Caco-2 (cell line): ENCODE results near the gene CA12. TPM values are rescaled to one million over a fixed set of nuclear protein-coding genes. Genes with fewer than 3 reads are reported as not detected.

ENCODE experiments used
- BruUV-seq: library from RNA; stranded (reverse); fragments of 400-500 nt; replicated peaks from 2 replicates; lab custom pipeline; 2021; lab: Mats Ljungman, UMichigan
- CTCF ChIA-PET: fragments of 300-600 bp; sonication (Branson Sonifier 250); formaldehyde crosslinking; loops from one replicate; lab custom pipeline; 2022; ENCODE audit warnings: antibody characterized with exemption; lab: Charles Lee
- POLR2A ChIA-PET: fragments of 300-600 bp; sonication (Branson Sonifier 250); formaldehyde crosslinking; loops from one replicate; lab custom pipeline; 2022; ENCODE audit warnings: antibody characterized with exemption; lab: Charles Lee
- DNase-seq, 2 experiments: peaks; one replicate each; pipeline versions ENCODE4 v3.0.0 to v3.0.0-alpha.2; 2020 to 2022
- H3K27me3 ChIP-seq: replicated peaks from 2 replicates; pipeline ENCODE4 v1.6.0; 2011; ENCODE audit warnings: low read length; ENCODE audit not compliant: control insufficient read depth, insufficient read depth
- H3K36me3 ChIP-seq: 2 replicates; pipeline ENCODE4 v1.5.1; 2011; ENCODE audit warnings: low read length; ENCODE audit not compliant: control insufficient read depth, insufficient read depth
- H3K4me1 ChIP-seq: fragments of 250-450 bp; sonication (Bioruptor Pico); 2 replicates; pipeline ENCODE4 v1.5.1; 2020; ENCODE audit warnings: mild to moderate bottlenecking
- H3K4me3 ChIP-seq: 2 replicates; pipeline ENCODE4 v1.5.1; 2011; ENCODE audit warnings: low read depth, mild to moderate bottlenecking, control low read depth, low read length
- H3K9me3 ChIP-seq: fragments of 250-450 bp; sonication (Bioruptor Pico); 2 replicates; pipeline ENCODE4 v1.5.1; 2020; ENCODE audit warnings: mild to moderate bottlenecking, moderate library complexity
- H3K27ac Mint-ChIP-seq: one replicate; pipeline ENCODE4 v1.8.0; 2022; ENCODE audit warnings: mixed read lengths; ENCODE audit not compliant: unreplicated experiment
- H3K27me3 Mint-ChIP-seq: one replicate; pipeline ENCODE4 v1.8.0; 2022; ENCODE audit warnings: mixed read lengths; ENCODE audit not compliant: insufficient read depth, unreplicated experiment
- H3K36me3 Mint-ChIP-seq: one replicate; pipeline ENCODE4 v1.8.0; 2022; ENCODE audit warnings: mild to moderate bottlenecking, mixed read lengths; ENCODE audit not compliant: insufficient read depth, unreplicated experiment
- H3K4me1 Mint-ChIP-seq: one replicate; pipeline ENCODE4 v1.8.0; 2022; ENCODE audit warnings: low read depth, mixed read lengths; ENCODE audit not compliant: unreplicated experiment
- H3K4me3 Mint-ChIP-seq: one replicate; pipeline ENCODE4 v1.8.0; 2022; ENCODE audit warnings: mild to moderate bottlenecking, moderate library complexity, mixed read lengths; ENCODE audit not compliant: unreplicated experiment
- H3K9me3 Mint-ChIP-seq: one replicate; pipeline ENCODE4 v1.8.0; 2022; ENCODE audit warnings: mixed read lengths; ENCODE audit not compliant: unreplicated experiment
- intact Hi-C: fragments of 100-400 bp; cut with micrococcal nuclease; formaldehyde crosslinking; loops from one replicate; pipeline ENCODE4 v1.10.0; 2022; ENCODE audit not compliant: unreplicated experiment
- total RNA-seq: library from RNA; stranded (reverse); gene quantifications from 2 replicates; pipeline ENCODE4 v1.2.3, GENCODE V29; 2022
- TF ChIP-seq, protein P1 (sequence below), 2 experiments: fragments of 200-600 bp in 1 of 2; IDR thresholded peaks; 1 replicate in 1 of 2; 2 replicates in 1 of 2; pipeline versions ENCODE4 v1.5.1 to v1.8.0; 2011 to 2022; ENCODE audit warnings: antibody characterized with exemption in 1 of 2, control low read depth in 1 of 2, inconsistent platforms in 1 of 2, low read depth in 1 of 2, low read length in 1 of 2, mild to moderate bottlenecking in 1 of 2, moderate library complexity in 1 of 2; ENCODE audit not compliant: insufficient read depth in 1 of 2, severe bottlenecking in 1 of 2, unreplicated experiment in 1 of 2

Gene CA12
- total RNA-seq, 1 experiment from 2014 or later = 1.0 TPM

DNA sequence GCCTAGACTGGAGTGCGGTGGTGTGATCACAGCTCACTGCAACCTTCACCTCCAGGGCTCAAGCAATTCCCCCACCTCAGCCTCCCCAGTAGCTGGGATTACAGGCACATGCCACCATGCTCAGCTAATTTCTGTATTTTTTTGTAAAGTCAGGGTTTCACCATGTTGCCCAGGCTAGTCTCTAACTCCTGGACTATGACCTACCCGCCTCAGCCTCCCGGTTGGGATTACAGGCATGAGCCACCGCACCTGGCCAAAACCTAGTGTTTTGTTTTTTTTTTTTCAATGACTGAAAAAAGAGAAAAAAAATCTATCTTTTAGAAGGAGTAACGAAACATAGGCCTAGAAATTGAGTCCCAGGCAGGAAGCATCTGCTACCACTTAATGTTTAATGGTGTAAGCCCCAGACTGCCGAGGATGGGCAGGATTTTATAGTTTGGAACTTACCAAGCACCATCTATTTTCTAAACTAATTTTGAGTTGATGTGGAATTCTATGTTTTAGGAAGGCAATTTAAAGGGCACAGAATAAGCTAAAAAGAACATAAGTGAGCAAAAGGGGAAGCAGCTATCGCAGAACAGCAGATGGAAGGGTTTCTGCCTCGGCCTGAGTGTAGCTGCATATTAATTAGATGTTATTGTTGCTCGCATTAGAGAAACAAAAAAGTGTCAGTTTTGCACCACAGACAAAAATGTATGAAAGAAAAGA is 24.2 kb upstream of the CA12 start:
- DNase-seq = no peak
- H3K36me3 ChIP-seq = no peaks in the 10 kb centered on the region
- no peaks in the 10 kb centered on the region for H3K36me3 Mint-ChIP-seq
- no peaks in the 10 kb centered on the region for H3K4me1 ChIP-seq
- no peaks in the 10 kb centered on the region for H3K27me3 Mint-ChIP-seq
- no peak overlapping the region for H3K4me3 Mint-ChIP-seq
- POLR2A ChIA-PET = no interaction called here
- intact Hi-C loops = loop anchor here (10.0 kb wide), 1 partner anchor 361 kb away; the partner anchor contains the start of gene TPM1
- H3K27ac Mint-ChIP-seq = no peak overlapping the region
- no peak overlapping the region for H3K4me3 ChIP-seq
- TF ChIP-seq, protein P1, sequence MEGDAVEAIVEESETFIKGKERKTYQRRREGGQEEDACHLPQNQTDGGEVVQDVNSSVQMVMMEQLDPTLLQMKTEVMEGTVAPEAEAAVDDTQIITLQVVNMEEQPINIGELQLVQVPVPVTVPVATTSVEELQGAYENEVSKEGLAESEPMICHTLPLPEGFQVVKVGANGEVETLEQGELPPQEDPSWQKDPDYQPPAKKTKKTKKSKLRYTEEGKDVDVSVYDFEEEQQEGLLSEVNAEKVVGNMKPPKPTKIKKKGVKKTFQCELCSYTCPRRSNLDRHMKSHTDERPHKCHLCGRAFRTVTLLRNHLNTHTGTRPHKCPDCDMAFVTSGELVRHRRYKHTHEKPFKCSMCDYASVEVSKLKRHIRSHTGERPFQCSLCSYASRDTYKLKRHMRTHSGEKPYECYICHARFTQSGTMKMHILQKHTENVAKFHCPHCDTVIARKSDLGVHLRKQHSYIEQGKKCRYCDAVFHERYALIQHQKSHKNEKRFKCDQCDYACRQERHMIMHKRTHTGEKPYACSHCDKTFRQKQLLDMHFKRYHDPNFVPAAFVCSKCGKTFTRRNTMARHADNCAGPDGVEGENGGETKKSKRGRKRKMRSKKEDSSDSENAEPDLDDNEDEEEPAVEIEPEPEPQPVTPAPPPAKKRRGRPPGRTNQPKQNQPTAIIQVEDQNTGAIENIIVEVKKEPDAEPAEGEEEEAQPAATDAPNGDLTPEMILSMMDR (IDR thresholded peaks at IDR 0.05; ENCODE audit: insufficient read depth in 1 of 2, low read depth in 1 of 2, low read length in 1 of 2, severe bottlenecking in 1 of 2, unreplicated experiment in 1 of 2) = no peak
- CTCF ChIA-PET = no interaction called here
- BruUV-seq = no TSS peak
- no peaks in the 10 kb centered on the region for H3K4me1 Mint-ChIP-seq
- no peaks in the 10 kb centered on the region for H3K27me3 ChIP-seq
- H3K9me3 ChIP-seq = no peaks in the 10 kb centered on the region
- H3K9me3 Mint-ChIP-seq = no peaks in the 10 kb centered on the region

DNA sequence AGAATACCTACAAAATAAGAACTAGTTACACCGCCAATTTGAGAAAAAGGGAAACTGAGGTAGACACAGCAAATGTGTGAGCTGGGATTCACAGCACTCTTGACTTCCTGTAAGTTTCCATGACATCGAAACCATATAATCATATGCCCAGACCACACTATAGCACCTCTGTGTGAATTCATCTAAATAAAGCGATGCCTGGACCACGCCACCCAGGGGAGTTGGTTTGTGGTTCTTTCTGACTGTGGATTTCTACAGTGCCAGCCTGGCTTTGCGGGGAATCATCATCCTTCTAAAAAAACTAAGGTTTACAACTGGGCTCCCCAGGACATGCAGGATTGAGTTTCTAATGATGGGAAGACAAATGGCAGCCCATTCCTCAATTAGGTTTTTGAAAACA is 23.5 kb upstream of the CA12 start:
- Histone ChIP-seq H3K27me3 (no peaks in the 10 kb centered on the region), H3K36me3 (no peaks in the 10 kb centered on the region), H3K4me3 (no peak overlapping the region), H3K4me1 (no peaks in the 10 kb centered on the region), H3K9me3 (no peaks in the 10 kb centered on the region)
- DNase-seq = no peak
- Mint-ChIP-seq H3K4me3 (no peak overlapping the region), H3K36me3 (no peaks in the 10 kb centered on the region), H3K27me3 (no peaks in the 10 kb centered on the region), H3K4me1 (no peaks in the 10 kb centered on the region), H3K9me3 (no peaks in the 10 kb centered on the region), H3K27ac (no peak overlapping the region)
- intact Hi-C loops = loop anchor here (10.0 kb wide), 1 partner anchor 360 kb away; the partner anchor contains the start of gene TPM1
- TF ChIP-seq, protein P1 (IDR thresholded peaks at IDR 0.05; ENCODE audit: insufficient read depth in 1 of 2, low read depth in 1 of 2, low read length in 1 of 2, severe bottlenecking in 1 of 2, unreplicated experiment in 1 of 2) = no peak
- no TSS peak for BruUV-seq
- ChIA-PET POLR2A (no interaction called here), CTCF (no interaction called here)

DNA sequence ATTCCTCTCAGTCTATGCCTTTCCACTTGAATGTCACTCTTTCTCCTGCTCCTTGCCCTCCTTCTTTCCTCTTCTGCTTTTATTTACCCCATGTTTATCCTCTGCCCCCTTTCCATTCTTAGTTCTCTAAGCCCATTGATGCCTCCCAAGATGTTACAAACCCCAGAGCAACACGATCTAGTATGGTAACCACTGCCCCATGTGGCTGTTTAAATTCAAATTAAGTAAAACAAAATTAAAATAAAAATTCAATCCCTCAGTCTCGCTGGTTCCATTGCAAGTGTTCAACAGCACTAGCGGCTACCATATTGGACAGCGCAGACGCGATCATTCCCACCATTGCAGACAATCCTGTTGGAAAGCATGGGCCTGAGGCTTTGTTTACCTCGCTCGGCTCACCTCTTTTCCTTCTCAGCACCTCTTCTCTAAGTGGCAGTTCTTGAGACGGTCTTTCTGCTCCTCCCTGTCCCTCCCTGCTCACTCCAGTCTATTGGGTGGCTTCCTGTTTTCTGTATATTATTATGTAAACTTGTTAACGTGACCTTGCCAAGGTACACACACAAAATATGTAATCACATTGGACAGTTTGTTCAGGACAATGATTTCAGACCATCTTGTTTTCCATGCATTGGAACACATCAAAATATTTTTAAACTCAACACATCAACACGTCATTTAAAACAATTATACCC is 21.8 kb upstream of the CA12 start:
- no peaks in the 10 kb centered on the region for H3K27me3 ChIP-seq
- H3K9me3 ChIP-seq = no peaks in the 10 kb centered on the region
- no peaks in the 10 kb centered on the region for H3K9me3 Mint-ChIP-seq
- TF ChIP-seq, protein P1 (IDR thresholded peaks at IDR 0.05; ENCODE audit: insufficient read depth in 1 of 2, low read depth in 1 of 2, low read length in 1 of 2, severe bottlenecking in 1 of 2, unreplicated experiment in 1 of 2) = no peak
- DNase-seq = no peak
- H3K27me3 Mint-ChIP-seq = no peaks in the 10 kb centered on the region
- POLR2A ChIA-PET = interaction anchor here (0.6 kb wide), 2 partner anchors 15 to 101 kb away, joined by 3 to 4 read pairs; no protein-coding TSS in a partner anchor
- no peak overlapping the region for H3K27ac Mint-ChIP-seq
- H3K4me1 Mint-ChIP-seq = no peaks in the 10 kb centered on the region
- no peak overlapping the region for H3K4me3 Mint-ChIP-seq
- no peaks in the 10 kb centered on the region for H3K36me3 ChIP-seq
- BruUV-seq = no TSS peak
- CTCF ChIA-PET = interaction anchor here (0.6 to 1.0 kb wide), 6 partner anchors 56 to 257 kb away, joined by 3 to 10 read pairs (median 4); partner anchors contain the start of gene RPS27L
- H3K4me3 ChIP-seq = no peak overlapping the region
- intact Hi-C loops = loop anchor here (1.0 to 10.0 kb wide), 2 partner anchors 115 to 359 kb away; partner anchors contain the start of gene TPM1
- no peaks in the 10 kb centered on the region for H3K36me3 Mint-ChIP-seq
- no peaks in the 10 kb centered on the region for H3K4me1 ChIP-seq
